GM18508 (cell line): ENCODE results near the gene STS.
A peak's percentile ranks its signal among the peaks of the same experiment; 100 is the strongest.

ENCODE experiments used
- ATAC-seq: cut with Tn5 transposase; IDR thresholded peaks from one replicate; pipeline ENCODE4 v1.9.1; 2021; ENCODE audit warnings: moderate number of reproducible peaks; ENCODE audit not compliant: insufficient read depth, unreplicated experiment

The STS gene

GRCh38 chrX:7134981-7135380 is 12.5 kb upstream of the STS start:
- no peak for ATAC-seq

DNA sequence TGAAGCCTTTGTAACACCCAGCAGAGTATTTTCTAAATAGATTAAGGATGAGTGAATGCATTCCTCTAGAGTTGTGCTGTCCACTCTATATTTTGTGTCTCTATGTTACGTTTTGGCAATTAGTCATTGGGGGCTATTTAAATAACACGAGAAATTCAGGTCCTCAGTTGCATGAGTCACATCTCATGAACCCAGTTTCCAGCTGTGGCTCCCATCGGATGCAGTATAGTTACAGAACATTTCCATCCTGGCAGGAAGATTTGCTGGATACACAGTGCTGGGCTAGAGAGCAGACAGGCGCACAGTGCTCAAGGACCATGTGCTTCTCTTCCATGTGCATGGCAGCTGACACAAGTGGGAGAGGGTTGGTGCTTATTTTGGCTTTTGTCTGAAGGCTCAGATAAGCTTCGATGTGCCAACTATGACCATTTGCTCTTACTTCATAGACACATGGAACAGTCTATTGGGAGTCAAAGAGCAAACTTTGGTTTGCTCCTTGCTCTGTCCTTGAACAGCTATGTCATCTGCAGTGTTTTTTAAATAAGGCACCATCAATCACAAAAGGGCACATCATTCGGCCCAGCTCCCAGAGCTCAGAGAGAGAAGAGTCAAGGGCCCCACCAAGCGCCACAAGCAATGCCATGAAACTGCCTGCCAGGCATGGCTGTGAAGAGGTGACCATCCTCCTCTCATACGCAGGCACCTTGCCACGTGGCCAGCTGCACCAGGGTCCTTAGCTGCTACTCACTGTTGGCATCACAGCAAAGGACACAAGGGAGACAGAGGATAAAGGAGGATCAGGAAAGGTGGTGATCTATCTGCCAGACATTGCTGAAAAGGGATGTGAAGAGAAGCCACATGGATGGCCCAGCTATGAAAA is 8.1 kb upstream of the STS start:
- ATAC-seq, result no peak

DNA sequence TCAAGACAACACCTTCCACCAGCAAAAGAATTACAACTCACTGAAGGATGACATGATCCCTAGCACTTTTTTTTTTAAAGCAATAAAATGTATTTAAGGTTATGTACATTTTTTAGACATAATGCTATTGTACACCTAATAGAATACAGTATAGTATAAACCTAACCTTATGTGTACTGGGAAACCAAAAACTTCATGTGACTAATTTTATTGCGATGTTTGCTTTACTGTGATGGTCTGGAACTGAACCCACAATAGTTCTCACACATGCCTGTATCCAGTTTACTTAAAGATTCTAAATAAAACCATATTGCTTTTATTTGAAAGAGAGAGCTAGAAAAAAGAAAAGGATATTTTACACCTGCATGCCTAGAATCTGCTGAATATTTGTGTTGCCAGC is 4.4 kb upstream of the STS start:
- ATAC-seq, result no peak

- ATAC-seq, result no peak
Observed at GRCh38 chrX:7143941-7144525, 3.5 kb upstream of the STS start.

GRCh38 chrX:7145454-7145853 is 2.1 kb upstream of the STS start:
- ATAC-seq, result no peak

DNA sequence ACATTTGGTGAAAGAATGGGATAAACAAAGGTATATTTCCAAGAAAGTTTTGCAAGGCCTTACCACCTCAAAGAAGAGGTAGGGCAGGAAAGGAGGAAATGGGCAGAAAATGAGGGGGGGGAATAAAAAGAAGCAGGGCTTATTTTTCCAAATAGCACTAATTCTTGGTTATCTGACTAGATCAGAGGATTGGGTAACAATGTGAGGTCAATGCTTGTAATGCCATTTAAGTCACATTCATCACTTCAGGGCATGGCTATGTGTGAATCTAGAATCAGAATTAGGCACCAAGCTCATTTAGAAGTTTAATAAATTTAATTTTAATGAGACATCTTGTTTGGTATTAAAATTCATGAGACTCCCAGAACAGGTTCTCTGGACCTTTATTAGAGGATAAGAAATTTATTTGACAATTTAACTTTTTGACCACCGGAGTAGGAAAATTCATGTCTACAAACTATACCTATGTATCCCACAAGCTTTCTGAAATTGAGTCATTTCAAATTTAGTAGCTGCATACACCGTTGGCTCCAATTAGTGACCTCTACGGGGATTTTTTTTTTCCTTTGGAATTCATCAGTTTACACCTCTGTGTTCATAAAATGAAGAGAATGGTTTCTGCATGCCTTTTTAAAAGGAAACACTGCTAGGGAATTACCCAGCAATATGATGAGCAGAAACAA is 1.4 kb upstream of the STS start:
- no peak for ATAC-seq

GRCh38 chrX:7146703-7147412 is 654 bp upstream of the STS start:
- ATAC-seq, result peak; percentile 13

DNA sequence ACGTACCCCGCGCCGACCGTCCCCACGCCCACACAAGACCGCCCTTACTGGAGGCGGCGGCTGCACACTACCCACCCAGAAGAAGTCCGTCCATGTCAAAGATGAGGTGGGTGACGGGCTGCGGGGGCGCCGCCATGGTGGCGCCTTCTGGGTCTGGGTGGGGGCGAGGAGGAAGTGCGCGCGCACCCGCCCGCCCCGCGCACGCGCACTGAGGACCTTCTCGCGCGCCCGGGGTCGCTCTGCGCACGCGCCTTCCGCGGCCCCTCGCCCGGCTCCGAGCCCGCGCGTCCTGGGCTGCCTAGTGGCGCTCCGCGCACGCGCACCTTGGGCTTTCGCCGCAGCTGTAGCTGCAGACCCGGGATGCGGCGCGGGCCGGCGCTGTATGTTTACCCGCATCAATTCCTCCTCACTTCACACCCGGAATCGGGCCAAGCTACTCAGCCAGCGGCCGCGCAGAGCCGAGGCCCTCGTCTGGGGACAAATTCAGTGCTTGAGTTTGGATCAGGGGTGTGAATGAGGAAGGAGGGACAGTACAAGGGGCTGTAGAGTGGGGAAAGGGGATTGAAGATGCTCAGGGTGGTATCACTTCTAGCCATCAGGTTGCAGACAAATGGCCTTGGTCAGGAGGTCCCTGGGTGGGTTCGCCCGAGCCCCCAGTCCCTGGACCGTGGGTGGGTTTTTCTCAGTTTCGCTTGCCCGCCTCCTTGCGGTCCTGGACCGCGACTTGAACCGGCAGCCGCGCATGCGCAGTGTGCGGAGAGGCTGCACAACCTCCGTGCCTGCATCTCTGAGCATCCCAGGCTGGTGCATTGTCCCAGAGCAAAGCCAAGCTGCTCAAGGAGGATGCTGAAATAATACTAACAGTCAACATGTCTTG is 704 bp downstream of the STS start, which contains the start of gene PUDP:
Gene PUDP, minus strand, starts transcription at position 176 of the 877 bp plus-strand sequence. Its CDS starts 40 bp downstream, at position 136.
- ATAC-seq, result peak; percentile 47

- ATAC-seq, result no peak
Observed at GRCh38 chrX:7149411-7149810, 1.9 kb downstream of the STS start.

- no peak for ATAC-seq
Observed at GRCh38 chrX:7153231-7153630, 5.7 kb downstream of the STS start.

GRCh38 chrX:7154041-7154597 is 6.6 kb downstream of the STS start:
- ATAC-seq, result no peak

GRCh38 chrX:7155163-7155562 is 7.7 kb downstream of the STS start:
- no peak for ATAC-seq

DNA sequence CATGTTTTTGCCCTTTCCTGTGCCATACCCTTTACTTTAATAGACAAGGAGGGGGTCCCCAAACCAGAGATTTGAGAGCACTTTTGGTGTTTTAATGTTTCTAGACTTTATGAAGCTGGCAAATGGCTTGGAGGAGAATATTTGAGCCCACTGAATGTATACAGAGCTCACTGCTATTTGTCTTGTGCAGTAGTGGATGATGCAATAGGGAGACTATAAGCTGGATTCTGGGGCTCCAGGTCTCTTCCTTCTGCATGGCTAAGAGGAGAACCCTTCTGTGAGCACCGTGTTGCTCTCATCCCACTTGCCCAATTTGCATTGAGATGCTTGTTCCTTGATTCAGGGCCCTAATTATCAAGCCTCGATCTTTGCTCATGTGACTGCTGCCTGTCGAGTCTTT is 9.4 kb downstream of the STS start:
- no peak for ATAC-seq

- no peak for ATAC-seq
Observed at GRCh38 chrX:7158468-7158990, 11.0 kb downstream of the STS start.

- ATAC-seq, result no peak
Observed at GRCh38 chrX:7159149-7159861, 11.8 kb downstream of the STS start.

DNA sequence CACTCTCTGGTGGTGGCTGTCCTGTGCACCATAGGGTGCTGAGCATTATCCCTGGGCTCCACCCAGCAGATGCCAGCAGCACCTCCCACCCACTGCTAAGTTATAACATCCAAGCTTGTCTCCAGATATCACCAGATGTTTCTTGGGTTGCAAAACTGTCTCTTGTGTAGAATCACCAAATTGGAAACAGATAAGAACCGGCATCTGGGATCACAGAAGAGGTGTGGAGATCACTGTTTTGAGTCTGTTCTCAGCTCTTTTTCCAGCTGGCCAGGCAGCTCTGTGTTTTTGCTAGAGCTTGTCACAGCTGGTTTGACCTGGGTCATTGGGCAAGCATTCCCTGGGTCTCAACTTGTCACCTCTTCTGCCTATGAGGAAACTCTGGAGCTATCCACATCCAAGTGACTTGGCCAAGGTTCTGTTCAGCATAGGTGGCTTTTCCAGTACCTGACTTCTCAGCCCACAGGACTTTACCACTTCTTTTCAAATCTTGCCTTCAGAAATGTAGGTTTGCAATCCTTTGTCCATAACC is 15.7 kb downstream of the STS start:
- no peak for ATAC-seq

- no peak for ATAC-seq
Observed at GRCh38 chrX:7164174-7164573, 16.7 kb downstream of the STS start.

DNA sequence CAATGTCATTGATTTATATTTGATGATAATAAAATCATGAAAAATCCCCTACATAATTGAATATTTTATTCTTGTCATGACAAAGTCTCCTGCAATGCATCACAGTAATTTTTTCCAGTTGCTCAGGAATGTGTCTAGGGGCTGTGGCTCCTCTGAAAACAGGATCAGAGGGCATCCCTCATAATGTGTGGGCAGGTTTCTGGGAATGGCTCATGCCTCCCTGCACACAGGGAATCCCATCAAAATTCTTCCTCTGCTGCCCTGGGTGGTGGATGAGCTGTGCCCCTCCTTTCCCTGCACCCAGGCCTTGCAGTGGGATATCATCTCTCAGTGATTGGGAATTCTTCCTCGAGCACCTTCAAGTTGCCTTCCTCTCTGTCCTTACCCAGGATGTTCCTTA is 20.9 kb downstream of the STS start:
- ATAC-seq, result no peak
